Suprapubic skin (tissue), 4 donors: ENCODE data around the gene IGSF1.

ENCODE experiments used
- EP300 ChIP-seq: sonication (generic); formaldehyde crosslinking; IDR thresholded peaks from one replicate; pipeline ENCODE4 v1.6.1; 2017; ENCODE audit warnings: antibody characterized with exemption
- POLR2A ChIP-seq, 2 donors: fragments of 450-650 bp; IDR thresholded peaks; one replicate each; pipeline ENCODE4 v1.6.1; 2017; ENCODE audit warnings: antibody characterized with exemption in 2 of 2, mild to moderate bottlenecking in 2 of 2, moderate library complexity in 2 of 2
- POLR2AphosphoS5 ChIP-seq, 3 donors: sonication (generic); formaldehyde crosslinking; IDR thresholded peaks; one replicate each; pipeline ENCODE4 v1.6.1; 2017; ENCODE audit warnings: antibody characterized with exemption in 3 of 3
- TF ChIP-seq, protein P1 (sequence below), 2 donors: fragments of 200-600 bp in 1 of 2; fragments of 450-650 bp in 1 of 2; sonication (generic) in 1 of 2; IDR thresholded peaks; one replicate each; pipeline ENCODE4 v1.5.1; 2016 to 2019; ENCODE audit warnings: antibody characterized with exemption in 2 of 2, mild to moderate bottlenecking in 1 of 2, moderate library complexity in 1 of 2

- TF ChIP-seq, protein P1, sequence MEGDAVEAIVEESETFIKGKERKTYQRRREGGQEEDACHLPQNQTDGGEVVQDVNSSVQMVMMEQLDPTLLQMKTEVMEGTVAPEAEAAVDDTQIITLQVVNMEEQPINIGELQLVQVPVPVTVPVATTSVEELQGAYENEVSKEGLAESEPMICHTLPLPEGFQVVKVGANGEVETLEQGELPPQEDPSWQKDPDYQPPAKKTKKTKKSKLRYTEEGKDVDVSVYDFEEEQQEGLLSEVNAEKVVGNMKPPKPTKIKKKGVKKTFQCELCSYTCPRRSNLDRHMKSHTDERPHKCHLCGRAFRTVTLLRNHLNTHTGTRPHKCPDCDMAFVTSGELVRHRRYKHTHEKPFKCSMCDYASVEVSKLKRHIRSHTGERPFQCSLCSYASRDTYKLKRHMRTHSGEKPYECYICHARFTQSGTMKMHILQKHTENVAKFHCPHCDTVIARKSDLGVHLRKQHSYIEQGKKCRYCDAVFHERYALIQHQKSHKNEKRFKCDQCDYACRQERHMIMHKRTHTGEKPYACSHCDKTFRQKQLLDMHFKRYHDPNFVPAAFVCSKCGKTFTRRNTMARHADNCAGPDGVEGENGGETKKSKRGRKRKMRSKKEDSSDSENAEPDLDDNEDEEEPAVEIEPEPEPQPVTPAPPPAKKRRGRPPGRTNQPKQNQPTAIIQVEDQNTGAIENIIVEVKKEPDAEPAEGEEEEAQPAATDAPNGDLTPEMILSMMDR (IDR thresholded peaks at IDR 0.05): no peak
- no peak for TF ChIP-seq EP300
- no peak for TF ChIP-seq POLR2AphosphoS5 (IDR thresholded peaks at IDR 0.05)
- TF ChIP-seq POLR2A (IDR thresholded peaks at IDR 0.05): no peak
Measured at GRCh38 chrX:131225078-131225477, 64.0 kb downstream of the IGSF1 start.
